Mucosa of descending colon (tissue), 3 donors: Measurements from ENCODE around the gene PCBP1. TPM values are rescaled to one million over a fixed set of nuclear protein-coding genes. Genes with fewer than 3 reads are reported as not detected.
"Not testable (repeated sequence)": the region's sequence is repeated elsewhere in the genome, so short reads cannot be mapped to it uniquely, and the experiment has no call there.

Experiments used
- ATAC-seq: fragments of 200-7000 bp; cut with Tn5 transposase; one replicate; pipeline ENCODE4 v1.9.1; 2020; ENCODE audit warnings: mild to moderate bottlenecking, moderate library complexity
- DNase-seq, 3 donors: peaks; one replicate each; pipeline ENCODE4 v3.0.0-alpha.2; 2020
- H3K36me3 ChIP-seq: fragments of 200-600 bp; one replicate; pipeline ENCODE4 v1.8.0; 2021; ENCODE audit warnings: low read depth, mild to moderate bottlenecking
- H3K4me1 ChIP-seq: fragments of 200-600 bp; one replicate; pipeline ENCODE4 v1.8.0; 2021; ENCODE audit warnings: low read depth, mild to moderate bottlenecking
- H3K4me3 ChIP-seq: fragments of 200-600 bp; one replicate; pipeline ENCODE4 v1.8.0; 2021; ENCODE audit warnings: mild to moderate bottlenecking
- H3K9me3 ChIP-seq: fragments of 200-600 bp; one replicate; pipeline ENCODE4 v1.8.0; 2021; ENCODE audit warnings: mild to moderate bottlenecking
- intact Hi-C, 2 donors: fragments of 100-400 bp; cut with DNase I in 1 of 2; cut with micrococcal nuclease in 1 of 2; formaldehyde crosslinking; loops; one replicate each; pipeline versions ENCODE4 v1.11.0 to v1.11.1; 2022; cut with DNase I, micrococcal nuclease
- total RNA-seq, 3 donors: library from RNA; stranded (reverse); fragmentation: NEBNext Ultra II Directional in 2 of 3; extraction: Animal tissue kit (Norgen Biotek cat#: 25700) in 2 of 3; gene quantifications; one replicate each; pipeline versions ENCODE4 v1.2.1 to v1.2.4, GENCODE V29; 2021 to 2023
- TF ChIP-seq, protein P1 (sequence below): fragments of 200-600 bp; IDR thresholded peaks from one replicate; pipeline ENCODE4 v1.8.0; 2022; ENCODE audit warnings: antibody characterized with exemption, mild to moderate bottlenecking
- donor health status: DM: no; HTN: no; CAD: no; lungs with moderate emphysema.
- donor health status: DM: no; HTN: no; CAD: no.
- donor health status: DM: no; HTN: yes; CAD: no.

Gene PCBP1
- total RNA-seq, 3 donors from 2014 or later = 243 to 383 (median 266) TPM

DNA sequence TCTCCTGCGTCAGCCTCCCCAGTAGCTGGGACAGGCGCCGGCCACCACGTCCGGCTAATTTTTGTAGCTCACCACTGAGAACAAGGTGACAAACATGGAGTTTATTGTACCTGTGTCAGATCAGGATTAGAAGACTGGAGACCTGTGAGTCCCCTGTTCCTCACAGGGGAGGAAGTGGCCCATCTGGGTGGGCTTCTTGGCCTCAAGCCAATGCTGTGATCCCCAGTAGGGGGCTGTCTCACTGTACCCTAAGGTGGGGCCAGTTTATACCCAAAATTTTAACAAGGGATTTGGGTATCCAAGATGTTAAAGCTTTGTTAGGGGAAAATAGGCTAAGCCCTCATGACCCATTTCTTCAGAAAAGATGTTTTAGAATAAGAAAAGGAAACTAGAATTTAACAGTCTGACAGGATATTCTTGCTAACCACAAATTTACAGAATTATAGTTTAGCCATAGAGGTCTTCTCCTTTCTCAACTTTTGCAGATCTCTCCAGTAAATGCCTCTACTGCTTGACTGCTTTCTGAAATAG lies 16.3 kb downstream of the PCBP1 start:
- peaks cover 7% of the 10 kb centered on the region for H3K4me1 ChIP-seq
- H3K9me3 ChIP-seq = no peaks in the 10 kb centered on the region
- ATAC-seq = peak; percentile 42
- peak in 1 of 3 donors; percentile 57 for DNase-seq
- TF ChIP-seq, protein P1, sequence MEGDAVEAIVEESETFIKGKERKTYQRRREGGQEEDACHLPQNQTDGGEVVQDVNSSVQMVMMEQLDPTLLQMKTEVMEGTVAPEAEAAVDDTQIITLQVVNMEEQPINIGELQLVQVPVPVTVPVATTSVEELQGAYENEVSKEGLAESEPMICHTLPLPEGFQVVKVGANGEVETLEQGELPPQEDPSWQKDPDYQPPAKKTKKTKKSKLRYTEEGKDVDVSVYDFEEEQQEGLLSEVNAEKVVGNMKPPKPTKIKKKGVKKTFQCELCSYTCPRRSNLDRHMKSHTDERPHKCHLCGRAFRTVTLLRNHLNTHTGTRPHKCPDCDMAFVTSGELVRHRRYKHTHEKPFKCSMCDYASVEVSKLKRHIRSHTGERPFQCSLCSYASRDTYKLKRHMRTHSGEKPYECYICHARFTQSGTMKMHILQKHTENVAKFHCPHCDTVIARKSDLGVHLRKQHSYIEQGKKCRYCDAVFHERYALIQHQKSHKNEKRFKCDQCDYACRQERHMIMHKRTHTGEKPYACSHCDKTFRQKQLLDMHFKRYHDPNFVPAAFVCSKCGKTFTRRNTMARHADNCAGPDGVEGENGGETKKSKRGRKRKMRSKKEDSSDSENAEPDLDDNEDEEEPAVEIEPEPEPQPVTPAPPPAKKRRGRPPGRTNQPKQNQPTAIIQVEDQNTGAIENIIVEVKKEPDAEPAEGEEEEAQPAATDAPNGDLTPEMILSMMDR = no peak
- intact Hi-C loops = no loop called here
- H3K4me3 ChIP-seq = no peak overlapping the region
- no peaks in the 10 kb centered on the region for H3K36me3 ChIP-seq

DNA sequence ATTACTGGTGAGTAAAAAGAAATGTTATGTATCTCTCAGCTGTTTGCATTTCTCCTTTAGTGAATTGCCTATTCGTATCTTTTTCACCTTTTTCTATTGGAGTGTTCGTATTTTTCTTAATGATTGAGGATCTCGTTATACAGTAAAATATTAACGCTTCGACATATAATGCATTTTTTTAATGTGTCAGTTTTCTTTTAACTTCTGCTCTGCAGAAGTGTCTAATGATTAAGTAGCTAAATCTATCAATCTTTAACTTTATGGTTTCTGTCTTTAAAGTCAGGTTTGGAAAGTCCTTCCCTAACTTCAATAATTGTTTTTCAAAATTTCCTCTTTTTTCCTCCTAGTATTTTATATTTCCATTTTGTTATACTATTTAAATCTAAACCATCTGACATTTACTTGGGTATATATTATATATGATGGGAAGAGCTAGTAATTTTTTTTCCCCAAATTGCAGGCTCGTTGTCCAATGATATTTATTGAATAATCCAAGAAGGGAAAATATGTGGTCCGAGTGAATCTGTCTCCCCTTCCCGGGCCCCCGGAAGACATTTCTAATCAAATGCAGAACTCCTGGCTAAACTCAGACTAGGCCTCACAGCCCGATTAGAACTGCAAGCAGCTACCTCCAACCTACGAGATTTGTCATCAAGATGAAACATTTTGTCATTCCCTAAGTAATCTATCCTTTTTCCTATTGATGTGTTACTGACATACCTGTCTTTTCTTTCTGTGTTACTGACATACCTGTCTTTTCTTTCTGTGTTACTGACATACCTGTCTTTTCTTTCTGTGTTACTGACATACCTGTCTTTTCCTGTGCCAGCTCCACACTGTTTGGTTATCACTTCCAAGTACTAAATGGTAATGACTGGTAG lies 17.2 kb downstream of the PCBP1 start:
- intact Hi-C loops = no loop called here
- TF ChIP-seq, protein P1 = no peak
- no peaks in the 10 kb centered on the region for H3K36me3 ChIP-seq
- no peak for DNase-seq
- no peak overlapping the region for H3K4me3 ChIP-seq
- ATAC-seq = no peak
- H3K9me3 ChIP-seq = no peaks in the 10 kb centered on the region
- H3K4me1 ChIP-seq = peaks cover 11% of the 10 kb centered on the region

- peaks cover 13% of the 10 kb centered on the region for H3K4me1 ChIP-seq
- H3K36me3 ChIP-seq, intact Hi-C loops, DNase-seq, H3K4me3 ChIP-seq, H3K9me3 ChIP-seq, ATAC-seq: not testable (repeated sequence)
Observed at GRCh38 chr2:70106138-70106537, 18.9 kb downstream of the PCBP1 start.

DNA sequence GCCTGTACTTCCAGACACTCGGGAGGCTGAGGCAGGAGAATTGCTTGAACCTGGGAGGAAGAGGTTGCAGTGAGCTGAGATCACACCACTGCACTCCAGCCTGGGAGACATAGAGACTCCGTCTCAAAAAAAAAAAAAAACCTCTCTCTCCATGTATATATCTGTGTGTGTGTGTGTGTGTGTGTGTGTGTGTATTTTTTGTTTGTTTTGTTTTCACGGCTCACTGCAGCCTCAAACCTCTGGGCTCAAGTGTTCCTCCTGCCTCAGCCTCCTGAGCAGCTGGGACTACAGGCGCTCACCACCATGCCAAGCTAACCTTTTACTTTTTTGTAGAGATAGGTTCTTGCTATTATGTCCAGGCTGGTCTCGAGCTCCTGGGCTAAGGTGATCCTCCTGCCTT lies 23.1 kb downstream of the PCBP1 start:
- peaks cover 13% of the 10 kb centered on the region for H3K4me1 ChIP-seq
- H3K4me3 ChIP-seq, intact Hi-C loops, ATAC-seq, H3K36me3 ChIP-seq, H3K9me3 ChIP-seq, DNase-seq: not testable (repeated sequence)

- peaks cover 13% of the 10 kb centered on the region for H3K4me1 ChIP-seq
- intact Hi-C loops = no loop called here
- TF ChIP-seq, protein P1 = no peak
- no peaks in the 10 kb centered on the region for H3K36me3 ChIP-seq
- no peaks in the 10 kb centered on the region for H3K9me3 ChIP-seq
- DNase-seq (no peak), ATAC-seq (no peak)
- no peak overlapping the region for H3K4me3 ChIP-seq
Observed at GRCh38 chr2:70111752-70112591, 24.7 kb downstream of the PCBP1 start.

- no peaks in the 10 kb centered on the region for H3K36me3 ChIP-seq
- DNase-seq = no peak
- intact Hi-C loops = no loop called here
- ATAC-seq = no peak
- H3K4me1 ChIP-seq = peaks cover 8% of the 10 kb centered on the region
- TF ChIP-seq, protein P1 = no peak
- no peak overlapping the region for H3K4me3 ChIP-seq
- H3K9me3 ChIP-seq = no peaks in the 10 kb centered on the region
Observed at GRCh38 chr2:70113359-70114070, 26.2 kb downstream of the PCBP1 start.
